SKM-1 treated with dmso at 0.1 percent for 144 hours (cell line): ENCODE results near the gene SRGAP2B.
"Not testable (repeated sequence)": the region's sequence is repeated elsewhere in the genome, so short reads cannot be mapped to it uniquely, and the experiment has no call there.

Experiments
- DNase-seq: peaks from one replicate; lab custom pipeline; 2025; ENCODE audit not compliant: unreplicated experiment; lab: John Stamatoyannopoulos, UW

SRGAP2B gene

DNA sequence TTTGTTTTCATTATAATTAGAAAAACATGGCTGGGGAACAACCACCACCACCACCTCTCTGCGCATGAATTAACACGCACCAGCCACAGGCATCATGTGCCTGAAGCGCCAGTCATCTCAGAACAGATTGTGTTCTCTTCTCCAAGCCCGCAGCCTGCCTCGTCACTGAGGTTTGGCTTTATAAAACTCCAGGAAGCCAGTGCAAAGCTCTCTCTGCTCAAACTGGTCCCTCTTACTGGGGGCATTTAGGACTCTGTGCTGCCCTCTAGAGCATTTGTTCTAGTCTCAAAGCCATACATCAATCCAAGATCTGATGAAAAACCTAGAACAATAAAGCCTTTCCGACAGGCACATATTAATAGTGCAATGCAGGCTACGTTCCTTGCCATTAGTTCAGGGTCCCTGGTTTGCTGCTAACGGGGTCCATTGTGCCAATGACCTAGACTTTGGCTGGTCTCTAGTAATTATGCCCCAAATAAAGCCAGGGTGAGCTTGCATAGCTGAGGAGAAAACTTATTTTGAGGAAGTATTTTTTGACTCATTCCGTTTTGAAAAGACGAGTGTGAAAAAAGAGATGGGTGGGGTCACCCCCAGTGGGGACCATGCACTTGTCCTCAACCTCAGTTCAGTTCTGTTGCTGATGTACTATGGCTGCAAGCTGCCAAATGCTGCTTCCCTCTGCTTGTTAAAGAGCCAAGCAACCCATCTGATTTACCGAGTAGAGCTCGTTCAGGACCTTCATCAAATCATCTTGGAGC lies 181.0 kb downstream of the SRGAP2B start:
- DNase-seq = not testable (repeated sequence)

DNA sequence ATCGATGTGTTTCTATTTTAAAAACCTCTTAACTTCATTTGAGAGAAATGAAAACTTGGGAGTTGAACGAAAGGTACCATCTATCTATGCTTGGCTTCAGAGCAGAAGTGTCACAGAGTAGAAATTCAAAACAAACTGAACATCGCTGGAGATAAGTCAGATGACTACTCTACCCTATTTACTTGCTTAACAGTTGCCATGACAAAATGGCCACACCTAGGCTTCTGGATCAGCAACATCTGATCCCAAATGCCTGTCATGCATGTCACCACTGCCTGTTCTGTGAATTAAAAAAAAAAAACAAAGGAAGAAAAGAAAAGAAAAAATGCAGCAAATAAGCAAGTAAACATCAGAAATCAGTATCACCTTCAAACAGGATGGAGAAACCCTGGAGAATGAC lies 181.7 kb downstream of the SRGAP2B start:
- DNase-seq = not testable (repeated sequence)

GRCh38 chr1:144910729-144911128 lies 184.4 kb downstream of the SRGAP2B start:
- not testable (repeated sequence) for DNase-seq

GRCh38 chr1:144900841-144901240 lies 194.3 kb downstream of the SRGAP2B start:
- DNase-seq = not testable (repeated sequence)

DNA sequence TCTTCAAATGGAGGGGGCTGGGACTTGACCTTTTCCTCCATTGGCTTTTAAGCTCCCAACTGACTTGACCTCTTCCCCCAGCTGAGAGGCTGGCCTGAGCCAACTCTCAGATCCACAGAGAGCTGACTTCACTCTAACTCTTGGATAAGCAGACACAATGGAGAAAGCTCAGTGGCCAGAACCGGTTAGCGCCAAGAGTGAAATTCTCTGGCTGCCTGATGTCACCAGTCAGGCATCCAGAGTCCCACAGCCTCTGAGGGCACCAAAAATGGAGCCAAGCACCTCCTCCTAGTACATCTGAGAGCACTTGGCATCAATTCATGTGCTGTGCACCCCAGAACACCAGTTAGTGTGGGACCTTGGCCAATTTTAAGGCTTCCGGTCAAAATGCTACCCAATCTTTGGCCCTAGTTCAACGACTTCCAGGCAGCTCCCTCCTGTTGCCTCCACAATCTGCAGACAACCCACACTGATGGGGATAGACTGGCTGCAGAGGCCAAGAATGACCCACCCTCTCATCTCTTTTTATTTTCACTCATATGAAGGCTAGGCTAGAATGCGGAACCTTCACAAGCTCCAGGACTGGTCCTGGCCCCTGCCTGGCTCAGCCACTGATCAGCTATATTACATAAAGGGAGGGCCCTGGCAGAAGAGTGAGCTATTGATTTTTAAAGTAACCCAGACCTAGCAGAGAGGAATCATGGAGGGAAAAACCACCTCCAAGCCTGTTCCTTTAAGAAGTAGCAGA lies 200.5 kb downstream of the SRGAP2B start:
- not testable (repeated sequence) for DNase-seq

- not testable (repeated sequence) for DNase-seq
Measured at GRCh38 chr1:144893710-144894438, 201.3 kb downstream of the SRGAP2B start.

GRCh38 chr1:144893062-144893461 lies 202.1 kb downstream of the SRGAP2B start:
- DNase-seq = not testable (repeated sequence)

- not testable (repeated sequence) for DNase-seq
Measured at GRCh38 chr1:144889450-144890115, 205.5 kb downstream of the SRGAP2B start.

DNA sequence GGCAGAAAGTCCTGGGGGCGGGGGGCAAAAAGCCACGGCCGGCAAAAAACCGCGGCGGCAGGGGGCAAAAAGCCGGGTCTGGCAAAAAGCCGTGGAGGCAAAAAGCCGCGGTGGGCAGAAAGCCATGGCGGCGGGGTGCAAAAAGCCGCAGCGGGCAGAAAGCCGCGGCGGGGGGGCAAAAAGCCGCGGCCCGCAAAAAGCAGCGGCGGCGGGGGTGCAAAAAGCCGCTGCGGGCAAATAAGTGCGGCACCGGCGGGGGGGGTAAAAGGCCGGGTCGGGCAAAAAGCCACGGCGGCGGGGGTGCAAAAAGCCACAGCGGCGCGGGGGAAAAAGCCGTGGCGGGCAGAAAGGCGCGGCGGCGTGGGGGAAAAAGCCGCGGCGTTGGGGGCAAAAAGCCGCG lies 212.1 kb downstream of the SRGAP2B start:
- not testable (repeated sequence) for DNase-seq

GRCh38 chr1:144882343-144882742 lies 212.8 kb downstream of the SRGAP2B start:
- DNase-seq = not testable (repeated sequence)

DNA sequence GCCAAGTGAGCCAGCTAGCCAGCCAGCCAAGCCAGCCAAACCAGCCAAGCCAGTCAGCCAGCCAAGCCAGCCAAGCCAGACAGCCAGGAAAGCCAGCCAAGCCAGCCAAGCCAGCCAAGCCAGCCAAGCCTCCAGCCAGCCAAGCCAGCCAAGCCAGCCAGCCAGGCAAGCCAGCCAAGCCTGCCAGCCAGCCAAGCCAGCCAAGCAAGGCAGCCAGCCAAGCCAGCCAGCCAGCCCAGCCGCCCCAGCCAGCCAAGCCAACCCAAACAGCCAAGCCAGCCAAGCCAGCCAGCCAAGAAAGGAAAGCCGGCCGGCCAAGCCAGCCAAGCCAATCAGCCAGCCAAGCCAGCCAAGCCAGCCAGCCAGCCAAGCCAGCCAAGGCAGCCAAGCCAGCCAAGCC lies 236.5 kb downstream of the SRGAP2B start:
- DNase-seq = not testable (repeated sequence)
